Fibroblast of upper back skin (primary cell): Measurements from ENCODE around the gene CYP21A2.
"Not testable (repeated sequence)": the region's sequence is repeated elsewhere in the genome, so short reads cannot be mapped to it uniquely, and the experiment has no call there.

ENCODE experiments used
- DNase-seq: peaks from one replicate; pipeline ENCODE4 v3.0.0-alpha.2; 2013

Gene CYP21A2

GRCh38 chr6:32035283-32036013 lies 2.8 kb upstream of the CYP21A2 start:
- DNase-seq, result not testable (repeated sequence)

- DNase-seq, result not testable (repeated sequence)
Measured at GRCh38 chr6:32037136-32037535, 1.1 kb upstream of the CYP21A2 start.

GRCh38 chr6:32038878-32039277 lies 663 bp downstream of the CYP21A2 start:
- not testable (repeated sequence) for DNase-seq

GRCh38 chr6:32039321-32040274 lies 1.4 kb downstream of the CYP21A2 start:
- DNase-seq, result not testable (repeated sequence)

- not testable (repeated sequence) for DNase-seq
Measured at GRCh38 chr6:32040299-32041049, 2.3 kb downstream of the CYP21A2 start.

GRCh38 chr6:32041050-32041321 lies 2.8 kb downstream of the CYP21A2 start:
- DNase-seq, result not testable (repeated sequence)

GRCh38 chr6:32041385-32041784 lies 3.2 kb downstream of the CYP21A2 start:
- DNase-seq, result not testable (repeated sequence)

- not testable (repeated sequence) for DNase-seq
Measured at GRCh38 chr6:32042276-32042675, 4.1 kb downstream of the CYP21A2 start.

GRCh38 chr6:32043589-32044380 lies 5.6 kb downstream of the CYP21A2 start:
- DNase-seq, result not testable (repeated sequence)

GRCh38 chr6:32044916-32045315 lies 6.7 kb downstream of the CYP21A2 start:
- DNase-seq, result not testable (repeated sequence)

GRCh38 chr6:32045811-32046449 lies 7.7 kb downstream of the CYP21A2 start:
- no peak for DNase-seq

- peak; percentile 17 for DNase-seq
Measured at GRCh38 chr6:32046450-32047083, 8.4 kb downstream of the CYP21A2 start.

- DNase-seq, result peak; percentile 13
Measured at GRCh38 chr6:32047084-32047478, 8.9 kb downstream of the CYP21A2 start.

GRCh38 chr6:32047539-32047854 lies 9.3 kb downstream of the CYP21A2 start:
- no peak for DNase-seq

GRCh38 chr6:32047855-32048766 lies 9.9 kb downstream of the CYP21A2 start:
- peak; percentile 40 for DNase-seq

GRCh38 chr6:32049149-32049548 lies 10.9 kb downstream of the CYP21A2 start:
- not testable (repeated sequence) for DNase-seq

- not testable (repeated sequence) for DNase-seq
Measured at GRCh38 chr6:32049736-32050135, 11.5 kb downstream of the CYP21A2 start.

- DNase-seq, result no peak
Measured at GRCh38 chr6:32050562-32050961, 12.3 kb downstream of the CYP21A2 start.

GRCh38 chr6:32052626-32053025 lies 14.4 kb downstream of the CYP21A2 start:
- not testable (repeated sequence) for DNase-seq

- not testable (repeated sequence) for DNase-seq
Measured at GRCh38 chr6:32053314-32053713, 15.1 kb downstream of the CYP21A2 start.
